Activated CD4-positive, alpha-beta T cell treated with anti-CD3 and anti-CD28 coated beads, Interleukin-10, Interleukin-2, amounts not matched to agents 100 ng/mL and 50 ng/mL, durations not matched to agents 16 hours and 8 hours (primary cell): ENCODE data around the gene ANKS6.

Source experiments
- DNase-seq: peaks from one replicate; pipeline ENCODE4 v3.0.0-alpha.2; 2020

The ANKS6 gene

DNA sequence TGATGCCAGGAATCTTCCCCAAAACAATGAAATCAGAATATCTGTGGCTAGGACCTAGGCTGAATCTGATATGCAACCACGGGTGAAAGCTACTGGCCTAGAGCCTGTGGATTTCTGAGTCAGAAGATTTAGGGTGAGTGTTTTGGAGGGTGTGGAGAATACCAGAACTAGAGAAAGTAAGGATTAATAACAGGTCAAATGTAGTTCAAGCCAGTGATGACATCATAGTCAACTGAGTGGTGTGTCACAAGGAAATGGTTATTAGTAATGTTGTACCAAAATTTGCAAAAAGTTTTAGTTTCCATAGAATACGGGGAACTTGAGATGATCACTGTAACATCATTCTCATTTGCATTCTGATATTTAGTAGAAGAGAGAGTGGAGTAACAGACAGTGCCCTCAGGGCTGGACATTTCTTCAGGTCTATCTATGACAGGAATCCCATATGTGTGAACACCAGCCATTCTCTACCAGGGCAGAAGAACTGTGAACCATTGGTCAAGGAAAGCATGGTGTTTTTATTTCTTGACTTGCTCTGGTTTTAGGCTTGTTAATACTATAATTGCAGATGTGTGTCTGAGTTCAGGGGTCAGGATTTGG is 14.8 kb upstream of the ANKS6 start:
- peak; percentile 17 for DNase-seq

GRCh38 chr9:98810102-98810842 is 13.9 kb upstream of the ANKS6 start:
- DNase-seq = no peak

DNA sequence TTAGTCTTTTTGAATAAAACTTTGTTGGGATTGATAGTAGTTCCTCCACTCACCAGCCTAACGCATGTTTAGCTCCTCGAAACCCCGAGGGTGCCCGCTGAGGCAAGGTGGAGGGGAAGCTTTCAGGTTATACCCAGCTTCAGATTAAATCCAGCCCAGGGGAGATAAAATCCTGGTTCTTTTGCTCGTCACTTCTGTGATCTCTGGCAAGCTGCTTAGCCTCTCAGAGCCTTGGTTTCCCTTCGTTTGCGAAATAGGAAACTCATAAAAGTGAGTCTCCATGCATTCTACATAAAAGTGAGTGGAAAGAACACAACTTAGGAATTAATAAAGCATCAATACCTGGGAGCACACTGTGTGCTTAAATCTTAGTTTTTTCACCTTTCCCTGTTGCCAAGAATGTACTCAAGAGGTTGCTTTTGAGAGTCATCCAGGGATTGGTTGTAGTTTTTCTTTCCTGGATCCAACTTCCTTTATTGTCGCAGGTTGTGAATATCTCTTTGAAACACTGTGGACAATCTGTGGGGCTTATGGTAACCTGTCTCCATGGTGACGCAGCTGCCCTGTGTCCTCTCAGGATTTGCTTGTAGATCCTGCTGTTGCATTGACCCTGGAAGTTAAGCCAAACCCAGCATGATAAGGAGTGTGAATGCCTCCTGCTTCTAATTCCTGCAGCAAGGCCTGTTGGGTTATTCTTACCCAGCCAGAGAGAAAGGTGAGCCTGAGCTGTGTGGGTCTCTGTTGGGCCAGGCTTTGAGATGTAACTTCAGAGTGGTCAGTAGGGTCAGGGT is 13.2 kb upstream of the ANKS6 start:
- no peak for DNase-seq

- no peak for DNase-seq
Measured at GRCh38 chr9:98808875-98809274, 12.5 kb upstream of the ANKS6 start.

- DNase-seq = no peak
Measured at GRCh38 chr9:98808411-98808815, 12.1 kb upstream of the ANKS6 start.

DNA sequence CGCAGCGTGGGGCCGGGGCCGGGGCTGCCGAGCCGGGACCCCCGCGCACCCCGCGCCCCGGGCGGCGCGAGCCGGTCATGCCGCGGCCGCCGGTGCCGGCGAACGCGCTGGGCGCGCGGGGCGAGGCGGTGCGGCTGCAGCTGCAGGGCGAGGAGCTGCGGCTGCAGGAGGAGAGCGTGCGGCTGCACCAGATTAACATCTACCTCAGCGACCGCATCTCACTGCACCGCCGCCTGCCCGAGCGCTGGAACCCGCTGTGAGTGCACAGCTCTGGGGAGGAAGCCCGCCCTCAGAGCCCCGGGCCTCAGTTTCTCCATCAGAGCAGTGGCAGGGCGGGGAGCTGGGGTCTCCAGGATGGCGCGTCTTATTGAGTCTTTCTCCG is 11.4 kb upstream of the ANKS6 start:
- DNase-seq = peak; percentile 37

- peak; percentile 41 for DNase-seq
Measured at GRCh38 chr9:98807070-98807813, 10.9 kb upstream of the ANKS6 start, which contains the start of gene GALNT12. TSS of gene GALNT12 (plus strand) at chr9:98807670. CDS start at chr9:98807699, 29 bp downstream.

- no peak for DNase-seq
Measured at GRCh38 chr9:98806394-98807035, 10.2 kb upstream of the ANKS6 start.

- no peak for DNase-seq
Measured at GRCh38 chr9:98805506-98806272, 9.3 kb upstream of the ANKS6 start.

DNA sequence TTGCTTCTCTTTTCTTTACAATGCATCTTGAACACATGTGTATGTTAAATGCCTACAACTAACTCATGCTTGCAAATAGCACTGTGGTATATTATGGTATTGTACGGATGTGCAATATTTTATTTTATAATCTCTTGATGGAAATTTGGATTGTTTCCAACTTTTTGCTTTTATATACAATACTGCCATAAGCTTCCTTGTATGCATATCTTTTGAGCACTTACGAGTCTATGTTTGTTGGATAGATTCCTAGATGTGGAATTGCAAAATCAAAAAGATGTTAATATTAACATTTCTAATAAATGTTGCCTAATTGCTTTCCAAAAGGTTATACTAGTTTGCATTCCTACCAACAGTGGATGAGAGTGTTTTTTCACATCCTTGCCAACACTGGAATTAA is 7.7 kb upstream of the ANKS6 start:
- DNase-seq = no peak

- no peak for DNase-seq
Measured at GRCh38 chr9:98801969-98802371, 5.6 kb upstream of the ANKS6 start.

DNA sequence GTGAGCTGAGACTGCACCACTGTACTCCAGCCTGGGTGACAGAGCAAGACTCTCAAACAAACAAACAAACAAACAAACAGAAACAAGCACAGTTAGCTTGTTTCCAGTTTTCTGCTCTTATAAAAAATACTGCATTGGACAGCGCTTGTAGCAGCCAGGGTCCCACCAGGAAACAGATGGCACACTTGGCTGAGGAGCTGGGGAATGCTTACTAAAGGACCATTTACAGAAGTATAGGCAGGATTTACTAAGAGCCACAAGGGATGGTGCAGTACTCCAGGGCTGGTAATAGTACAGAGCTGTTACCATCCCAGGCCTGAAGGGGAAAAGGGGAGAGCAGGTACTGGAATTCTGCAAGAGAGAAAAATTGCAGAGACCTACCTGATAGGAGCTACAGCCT is 5.2 kb upstream of the ANKS6 start:
- no peak for DNase-seq

- DNase-seq = no peak
Measured at GRCh38 chr9:98798254-98798653, 1.9 kb upstream of the ANKS6 start.

DNA sequence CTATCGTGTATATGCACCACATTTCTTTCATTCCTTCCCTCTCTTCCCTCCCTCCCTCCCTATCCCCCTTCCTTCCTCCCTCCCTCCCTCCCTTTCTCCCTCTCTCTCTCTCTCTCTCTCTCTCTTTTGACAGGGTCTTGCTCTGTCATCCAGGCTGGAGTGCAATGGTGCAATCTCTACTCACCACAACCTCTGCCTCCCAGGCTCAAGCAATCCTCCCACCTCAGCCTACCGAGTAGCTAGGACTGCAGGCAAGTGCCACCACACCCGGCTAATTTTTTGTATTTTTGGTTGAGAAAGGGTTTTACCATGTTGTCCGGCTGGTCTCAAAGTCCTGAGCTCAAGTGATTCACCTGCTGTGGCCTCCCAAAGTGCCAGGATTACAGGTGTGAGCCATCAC is 1.1 kb upstream of the ANKS6 start:
- DNase-seq = no peak

- peak; percentile 37 for DNase-seq
Measured at GRCh38 chr9:98795970-98796363, 388 bp downstream of the ANKS6 start.

GRCh38 chr9:98795295-98795955 is 930 bp downstream of the ANKS6 start:
- no peak for DNase-seq

- DNase-seq = no peak
Measured at GRCh38 chr9:98794802-98795201, 1.6 kb downstream of the ANKS6 start.

GRCh38 chr9:98793031-98793430 is 3.3 kb downstream of the ANKS6 start:
- DNase-seq = no peak

GRCh38 chr9:98791608-98792490 is 4.5 kb downstream of the ANKS6 start:
- DNase-seq = no peak
